ENCODE measurements around the gene RAD51D.

Gene RAD51D

GRCh38 chr17:35074711-35075707 is 44.7 kb downstream of the RAD51D start:
- H3K27ac Mint-ChIP-seq: peak overlapping the region; percentile 95
- peak overlapping the region; percentile 39 for H3K4me3 Mint-ChIP-seq

GRCh38 chr17:35073991-35074627 is 45.6 kb downstream of the RAD51D start:
- H3K27me3 Mint-ChIP-seq: no peaks in the 10 kb centered on the region
- H3K27ac Mint-ChIP-seq: peak overlapping the region; percentile 95
- H3K9me3 Mint-ChIP-seq: no peaks in the 10 kb centered on the region
- H3K4me1 Mint-ChIP-seq (ENCODE audit: low read depth): peaks cover 76% of the 10 kb centered on the region
- peak overlapping the region; percentile 39 for H3K4me3 Mint-ChIP-seq
- DNase-seq: no peak
- H3K36me3 Mint-ChIP-seq (ENCODE audit: low read depth): peaks cover 15% of the 10 kb centered on the region

More at GRCh38 chr17:35074711-35075707, 44.7 kb downstream of the RAD51D start:
- Mint-ChIP-seq H3K9me3 (no peaks in the 10 kb centered on the region), H3K27me3 (no peaks in the 10 kb centered on the region), H3K4me1 (ENCODE audit: low read depth) (peaks cover 76% of the 10 kb centered on the region), H3K36me3 (ENCODE audit: low read depth) (peaks cover 13% of the 10 kb centered on the region)
- DNase-seq: no peak

- peaks cover 79% of the 10 kb centered on the region for H3K4me1 Mint-ChIP-seq (ENCODE audit: low read depth)
These were observed 46.4 kb downstream of the RAD51D start for GRCh38 chr17:35073183-35073790.

DNA sequence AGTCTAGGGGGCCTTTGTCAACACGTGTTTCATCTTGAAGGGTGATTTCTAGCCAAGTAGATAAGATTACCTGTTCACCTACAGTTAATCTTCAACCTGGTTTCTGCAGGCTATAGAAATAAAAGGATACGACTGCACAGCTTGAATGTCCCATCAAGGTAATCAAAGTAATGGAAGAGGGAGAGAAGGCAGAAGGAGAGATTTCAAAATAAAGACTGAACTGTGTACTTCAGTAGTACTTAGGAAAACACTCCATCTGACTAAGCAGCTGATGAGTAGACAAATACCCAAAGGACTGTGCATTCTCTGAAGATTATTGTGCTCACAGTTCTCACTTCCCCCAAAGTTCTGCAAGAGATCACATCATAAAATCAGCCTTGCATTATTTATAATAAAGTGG is 50.3 kb downstream of the RAD51D start:
- H3K9me3 Mint-ChIP-seq: no peaks in the 10 kb centered on the region
- peaks cover 83% of the 10 kb centered on the region for H3K4me1 Mint-ChIP-seq (ENCODE audit: low read depth)
- H3K27me3 Mint-ChIP-seq: no peaks in the 10 kb centered on the region
- peaks cover 26% of the 10 kb centered on the region for H3K36me3 Mint-ChIP-seq (ENCODE audit: low read depth)
- DNase-seq: no peak
- H3K27ac Mint-ChIP-seq: no peak overlapping the region
- no peak overlapping the region for H3K4me3 Mint-ChIP-seq

More at GRCh38 chr17:35073183-35073790, 46.4 kb downstream of the RAD51D start:
- Mint-ChIP-seq H3K27me3 (no peaks in the 10 kb centered on the region), H3K36me3 (ENCODE audit: low read depth) (peaks cover 19% of the 10 kb centered on the region), H3K27ac (peak overlapping the region; percentile 95), H3K9me3 (no peaks in the 10 kb centered on the region), H3K4me3 (peak overlapping the region; percentile 39)
- DNase-seq: no peak

DNA sequence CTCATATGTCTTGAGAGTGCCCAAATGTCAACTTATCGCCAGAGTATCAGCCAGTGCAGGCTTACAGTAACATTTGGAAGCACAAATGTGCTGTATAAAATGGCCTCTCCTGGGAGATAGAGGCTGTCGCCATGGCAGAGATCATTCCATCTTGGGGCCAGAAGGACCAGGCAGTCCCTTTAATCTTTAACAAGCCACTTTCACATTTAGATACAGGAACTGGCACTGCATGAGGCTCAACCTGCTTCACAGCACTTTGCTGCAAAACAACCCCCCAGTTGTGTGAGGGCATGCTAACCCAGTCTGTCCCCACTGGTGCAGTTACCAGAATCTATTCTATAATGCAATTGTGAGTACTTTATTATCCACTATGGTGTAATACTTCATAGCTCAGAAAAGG is 51.4 kb downstream of the RAD51D start:
- Mint-ChIP-seq H3K4me1 (ENCODE audit: low read depth) (peaks cover 82% of the 10 kb centered on the region), H3K27me3 (no peaks in the 10 kb centered on the region), H3K27ac (peak overlapping the region; percentile 1), H3K36me3 (ENCODE audit: low read depth) (peaks cover 26% of the 10 kb centered on the region), H3K4me3 (no peak overlapping the region), H3K9me3 (no peaks in the 10 kb centered on the region)
- no peak for DNase-seq

- H3K4me3 Mint-ChIP-seq: no peak overlapping the region
- peaks cover 80% of the 10 kb centered on the region for H3K4me1 Mint-ChIP-seq (ENCODE audit: low read depth)
- DNase-seq: no peak
- no peaks in the 10 kb centered on the region for H3K9me3 Mint-ChIP-seq
- H3K27me3 Mint-ChIP-seq: no peaks in the 10 kb centered on the region
- peaks cover 28% of the 10 kb centered on the region for H3K36me3 Mint-ChIP-seq (ENCODE audit: low read depth)
- H3K27ac Mint-ChIP-seq: no peak overlapping the region
These were observed 53.8 kb downstream of the RAD51D start for GRCh38 chr17:35065880-35066279.

DNA sequence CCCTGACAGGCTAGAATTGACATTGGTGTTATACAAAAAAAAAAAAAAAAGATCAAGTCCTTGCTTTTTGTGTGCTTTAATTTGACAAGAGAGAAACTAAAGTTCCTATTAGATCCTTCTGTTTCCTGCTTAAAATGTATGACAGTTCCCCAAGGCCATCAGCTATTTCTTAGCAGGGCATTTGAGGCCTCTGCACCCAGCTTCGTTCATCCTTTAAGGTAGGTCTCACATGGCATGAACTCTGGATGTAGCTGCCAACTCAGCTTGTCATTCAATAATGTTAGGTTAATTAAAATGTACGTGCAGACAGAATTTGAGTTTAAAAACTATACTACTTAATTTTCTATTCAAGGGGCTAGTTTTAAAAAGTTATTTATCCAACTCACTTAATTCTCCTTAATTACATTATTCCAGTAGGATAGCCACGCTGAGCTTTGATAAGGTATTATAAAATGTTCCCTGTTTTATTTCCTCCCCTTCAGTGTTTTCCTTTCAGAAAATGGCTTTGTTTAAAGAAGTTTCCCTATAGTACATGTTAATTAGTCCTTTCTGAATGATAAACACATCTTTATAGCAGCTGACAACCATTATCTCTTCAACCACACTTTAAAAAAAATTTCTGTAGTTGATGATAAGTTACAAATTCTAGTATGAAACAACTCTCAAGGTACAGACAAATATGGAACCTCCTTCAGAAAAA is 55.0 kb downstream of the RAD51D start:
- no peak for DNase-seq
- H3K4me1 Mint-ChIP-seq (ENCODE audit: low read depth): peaks cover 79% of the 10 kb centered on the region
- no peaks in the 10 kb centered on the region for H3K27me3 Mint-ChIP-seq
- H3K4me3 Mint-ChIP-seq: peak overlapping the region; percentile 51
- H3K36me3 Mint-ChIP-seq (ENCODE audit: low read depth): peaks cover 38% of the 10 kb centered on the region
- H3K9me3 Mint-ChIP-seq: no peaks in the 10 kb centered on the region
- peak overlapping the region; percentile 95 for H3K27ac Mint-ChIP-seq

GRCh38 chr17:35063514-35064223 is 56.0 kb downstream of the RAD51D start, which contains the start of gene RFFL:
Gene RFFL, minus strand, starts transcription at chr17:35063707. Its CDS starts 37,154 bp downstream, at chr17:35026553.
- Mint-ChIP-seq H3K36me3 (ENCODE audit: low read depth) (peaks cover 43% of the 10 kb centered on the region), H3K27me3 (no peaks in the 10 kb centered on the region), H3K9me3 (no peaks in the 10 kb centered on the region), H3K4me3 (peak within 1 kb of the TSS; percentile 51), H3K27ac (peak within 1 kb of the TSS; percentile 95), H3K4me1 (ENCODE audit: low read depth) (peaks cover 76% of the 10 kb centered on the region)
- peak; percentile 82 for DNase-seq

GRCh38 chr17:35062308-35062707 is 57.4 kb downstream of the RAD51D start:
- H3K27ac Mint-ChIP-seq: peak overlapping the region; percentile 89
- no peaks in the 10 kb centered on the region for H3K9me3 Mint-ChIP-seq
- H3K27me3 Mint-ChIP-seq: no peaks in the 10 kb centered on the region
- H3K4me3 Mint-ChIP-seq: no peak overlapping the region
- H3K36me3 Mint-ChIP-seq (ENCODE audit: low read depth): peaks cover 42% of the 10 kb centered on the region
- no peak for DNase-seq
- H3K4me1 Mint-ChIP-seq (ENCODE audit: low read depth): peaks cover 73% of the 10 kb centered on the region

GRCh38 chr17:35057332-35057915 is 62.2 kb downstream of the RAD51D start:
- Mint-ChIP-seq H3K27me3 (no peaks in the 10 kb centered on the region), H3K27ac (no peak overlapping the region), H3K36me3 (ENCODE audit: low read depth) (peaks cover 32% of the 10 kb centered on the region), H3K4me1 (ENCODE audit: low read depth) (peaks cover 66% of the 10 kb centered on the region), H3K4me3 (no peak overlapping the region), H3K9me3 (no peaks in the 10 kb centered on the region)
- no peak for DNase-seq

GRCh38 chr17:35056013-35056412 is 63.6 kb downstream of the RAD51D start:
- no peak overlapping the region for H3K27ac Mint-ChIP-seq
- H3K27me3 Mint-ChIP-seq: no peaks in the 10 kb centered on the region
- peaks cover 23% of the 10 kb centered on the region for H3K36me3 Mint-ChIP-seq (ENCODE audit: low read depth)
- no peak overlapping the region for H3K4me3 Mint-ChIP-seq
- DNase-seq: no peak
- H3K9me3 Mint-ChIP-seq: no peaks in the 10 kb centered on the region
- H3K4me1 Mint-ChIP-seq (ENCODE audit: low read depth): peaks cover 70% of the 10 kb centered on the region

DNA sequence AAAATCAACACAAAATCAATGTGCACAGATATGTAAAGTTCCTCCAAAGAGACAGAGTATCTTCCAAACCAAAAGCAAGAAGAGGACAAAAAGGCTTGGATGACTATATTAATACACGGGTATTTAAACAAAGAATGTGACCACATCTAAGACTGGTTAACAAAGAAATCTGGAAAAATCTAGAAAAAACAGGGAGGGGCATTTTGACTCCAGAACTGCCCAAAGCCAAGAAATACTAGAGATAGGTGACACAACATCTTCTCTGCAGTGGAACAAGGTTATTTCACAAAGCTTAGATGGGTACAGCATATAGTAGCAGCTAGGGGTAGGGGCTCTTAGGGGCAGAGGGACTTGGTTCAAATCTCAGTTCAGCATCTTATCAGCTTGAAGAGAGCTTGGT is 66.5 kb downstream of the RAD51D start:
- Mint-ChIP-seq H3K27ac (peak overlapping the region; percentile 77), H3K36me3 (ENCODE audit: low read depth) (peaks cover 6% of the 10 kb centered on the region), H3K9me3 (no peaks in the 10 kb centered on the region), H3K27me3 (no peaks in the 10 kb centered on the region), H3K4me1 (ENCODE audit: low read depth) (peaks cover 77% of the 10 kb centered on the region), H3K4me3 (no peak overlapping the region)
- DNase-seq: no peak

- H3K4me3 Mint-ChIP-seq: no peak overlapping the region
- DNase-seq: no peak
- peaks cover 4% of the 10 kb centered on the region for H3K36me3 Mint-ChIP-seq (ENCODE audit: low read depth)
- peaks cover 75% of the 10 kb centered on the region for H3K4me1 Mint-ChIP-seq (ENCODE audit: low read depth)
- peak overlapping the region; percentile 77 for H3K27ac Mint-ChIP-seq
- no peaks in the 10 kb centered on the region for H3K27me3 Mint-ChIP-seq
- H3K9me3 Mint-ChIP-seq: no peaks in the 10 kb centered on the region
These were observed 66.9 kb downstream of the RAD51D start for GRCh38 chr17:35052780-35053179.
